ENCODE data around the gene PRSS12.
"Not testable (repeated sequence)": the region's sequence is repeated elsewhere in the genome, so short reads cannot be mapped to it uniquely, and the experiment has no call there.

PRSS12 gene

DNA sequence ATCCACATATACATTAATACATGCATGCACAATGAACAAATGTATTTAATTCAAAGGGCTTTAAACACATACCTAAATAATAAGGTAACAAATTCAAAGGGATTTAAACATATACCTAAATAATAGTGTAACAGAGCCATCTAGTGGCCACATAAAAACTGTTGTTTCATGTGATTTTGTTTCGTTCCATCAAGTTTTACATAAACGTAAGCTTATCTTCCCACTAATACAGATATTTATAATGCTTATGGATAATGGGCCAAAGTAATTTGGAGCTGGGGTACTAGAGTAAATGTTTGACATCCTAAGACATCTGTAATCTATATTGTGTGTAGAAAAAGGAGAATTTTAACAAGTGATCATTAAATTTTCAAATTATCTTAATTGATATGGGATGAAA is 82.3 kb downstream of the PRSS12 start:
- peak; percentile 49 for DNase-seq

DNA sequence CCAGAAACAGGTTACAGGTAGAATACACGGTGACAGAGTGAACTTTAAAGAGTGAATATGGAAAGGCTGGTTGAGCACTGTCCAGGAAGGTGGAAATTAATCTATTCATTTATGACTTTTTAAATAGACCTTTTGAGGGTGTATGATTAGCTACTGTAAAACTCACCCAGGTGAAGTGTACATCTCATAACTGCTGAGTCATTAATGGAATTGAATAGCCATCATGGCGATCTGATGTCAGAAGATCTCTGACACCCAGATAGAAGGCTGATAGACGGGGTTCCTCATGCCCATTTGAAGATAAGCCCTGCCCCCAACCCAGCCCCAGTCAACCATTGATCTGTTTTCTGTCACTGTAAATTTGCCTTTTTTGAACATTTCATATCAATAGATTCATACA is 84.0 kb downstream of the PRSS12 start:
- no peak for DNase-seq

DNA sequence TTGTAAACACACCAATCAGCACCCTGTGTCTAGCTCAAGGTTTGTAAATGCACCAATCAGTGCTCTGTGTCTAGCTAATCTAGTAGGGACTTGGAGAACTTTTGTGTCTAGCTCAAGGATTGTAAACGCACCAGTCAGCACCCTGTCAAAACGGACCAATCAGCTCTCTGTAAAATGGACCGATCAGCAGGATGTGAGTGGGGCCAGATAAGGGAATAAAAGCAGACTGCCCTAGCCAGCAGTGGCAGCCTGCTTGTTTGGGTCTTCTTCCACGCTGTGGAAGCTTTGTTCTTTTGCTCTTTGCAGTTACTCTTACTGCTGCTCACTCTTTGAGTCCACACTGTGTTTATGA is 86.7 kb downstream of the PRSS12 start:
- DNase-seq: not testable (repeated sequence)

DNA sequence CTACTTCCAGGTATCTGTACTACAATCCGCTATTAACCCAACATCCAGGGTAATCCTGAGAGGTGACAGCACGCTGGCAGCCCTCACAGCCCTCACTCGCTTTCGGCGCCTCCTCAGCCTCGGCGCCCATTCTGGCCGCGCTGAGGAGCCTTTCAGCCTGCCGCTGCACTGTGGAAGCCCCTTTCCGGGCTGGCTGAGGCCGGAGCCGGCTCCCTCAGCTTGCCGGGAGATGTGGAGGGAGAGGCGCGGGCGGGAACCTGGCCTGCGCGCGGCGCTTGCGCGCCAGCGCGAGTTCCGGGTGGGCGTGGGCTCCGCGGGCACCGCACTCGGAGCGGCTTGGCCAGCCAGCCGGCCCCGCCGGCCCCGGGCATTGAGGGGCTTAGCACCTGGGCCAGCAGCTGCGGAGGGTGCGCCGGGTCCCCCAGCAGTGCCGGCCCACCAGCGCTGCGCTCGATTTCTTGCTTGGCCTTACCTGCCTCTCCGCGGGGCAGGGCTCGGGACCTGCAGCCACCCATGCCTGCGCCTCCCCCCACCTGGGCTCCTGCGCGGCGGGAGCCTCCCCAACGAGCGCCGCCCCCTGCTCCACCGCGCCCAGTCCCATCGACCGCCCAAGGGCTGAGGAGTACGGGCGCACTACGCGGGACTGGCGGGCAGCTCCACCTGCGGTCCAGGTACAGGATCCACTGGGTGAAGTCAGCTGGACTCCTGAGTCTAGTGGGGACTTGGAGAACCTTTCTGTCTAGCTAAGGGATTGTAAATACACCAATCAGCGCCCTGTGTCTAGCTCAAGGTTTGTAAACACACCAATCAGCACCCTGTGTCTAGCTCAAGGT is 87.3 kb downstream of the PRSS12 start:
- no peak for DNase-seq

DNA sequence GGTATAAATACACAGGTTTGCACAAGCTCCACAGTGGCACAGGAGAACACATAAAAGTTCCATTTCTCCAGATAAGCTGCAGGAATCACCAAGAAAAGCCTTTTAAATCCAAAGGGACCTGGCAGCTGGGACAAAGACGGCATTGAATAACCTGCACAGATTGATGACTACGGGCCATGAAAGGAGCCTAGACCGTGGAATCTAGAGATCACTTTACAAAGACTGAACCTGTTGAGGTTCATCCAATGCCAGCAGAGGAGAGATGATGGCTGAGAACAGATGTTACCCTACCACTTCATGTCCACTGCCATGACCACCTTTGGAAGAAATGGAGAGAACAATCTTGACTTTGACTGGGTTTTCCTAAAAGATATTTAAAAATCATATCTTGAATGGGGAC is 88.7 kb downstream of the PRSS12 start:
- no peak for DNase-seq

DNA sequence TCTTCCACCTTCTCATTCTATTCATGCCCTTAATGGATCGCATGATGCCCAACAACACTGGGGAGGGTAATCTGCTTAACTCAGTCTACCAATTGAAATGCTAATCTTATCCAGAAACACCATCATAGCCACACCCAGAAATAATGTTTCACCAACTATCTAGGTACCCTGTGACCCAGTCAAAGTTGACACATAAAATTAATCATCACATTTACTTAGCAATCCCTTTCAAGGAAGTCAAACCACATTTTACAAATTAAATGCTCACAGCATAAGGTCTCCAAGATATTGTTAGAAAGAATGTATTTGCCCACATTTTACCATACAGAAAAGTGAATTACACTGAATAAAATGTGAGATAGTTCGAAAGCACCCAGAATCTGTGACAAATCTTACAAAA is 92.5 kb downstream of the PRSS12 start:
- DNase-seq: no peak

DNA sequence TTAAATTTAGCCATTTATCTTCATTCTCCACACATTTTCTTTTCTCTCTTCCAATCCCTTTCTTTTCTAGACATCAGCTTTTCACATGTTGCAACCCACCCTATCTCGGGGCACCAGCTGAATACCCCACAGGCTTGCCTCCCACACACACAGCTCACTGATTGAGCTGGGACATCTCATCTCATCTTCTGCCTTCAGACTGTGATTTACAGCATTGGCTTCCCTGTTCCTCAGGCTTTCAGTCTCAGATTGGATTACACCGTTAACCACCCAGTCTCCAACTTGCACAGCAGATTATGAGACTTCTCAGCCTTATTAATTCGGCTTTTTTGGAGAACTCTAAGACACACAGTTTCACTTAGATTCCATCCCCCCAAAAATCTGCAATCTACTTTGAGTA is 93.7 kb downstream of the PRSS12 start:
- DNase-seq: no peak

DNA sequence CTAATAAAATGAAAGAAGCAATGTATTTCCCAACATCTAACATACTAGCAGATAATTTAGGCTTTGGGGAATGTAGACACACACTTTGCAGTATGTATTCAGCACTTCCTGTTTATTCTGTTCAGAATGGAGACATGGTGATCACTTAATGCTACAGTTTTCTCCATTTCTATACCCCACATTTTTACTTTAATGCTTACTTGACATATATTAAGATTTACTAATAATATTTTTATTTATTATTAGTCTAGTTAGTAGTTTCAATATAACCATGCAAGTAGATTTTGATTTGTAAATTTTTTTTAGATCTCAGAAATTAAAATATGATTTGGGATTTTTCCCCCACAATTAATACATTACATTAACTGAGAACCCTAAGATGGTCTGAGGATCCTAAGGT is 98.4 kb downstream of the PRSS12 start:
- no peak for DNase-seq

DNA sequence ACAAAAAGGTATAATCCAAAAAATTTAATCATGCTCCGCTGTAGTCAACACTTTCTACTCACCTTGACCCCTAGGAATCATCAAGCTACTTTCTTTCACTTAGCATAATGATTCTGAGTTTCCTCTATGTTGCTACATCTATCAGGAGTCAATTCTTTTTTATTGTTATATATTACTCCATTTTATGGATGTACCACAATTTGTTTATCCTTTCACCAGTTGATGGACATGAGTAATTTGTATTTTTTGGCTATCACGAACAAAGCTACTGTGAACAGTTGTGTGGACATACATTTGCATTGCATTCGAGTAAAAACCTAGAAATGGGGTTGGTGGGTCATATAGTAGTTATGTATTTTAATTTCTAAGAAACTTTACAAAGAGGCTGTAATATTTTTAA is 102.9 kb downstream of the PRSS12 start:
- DNase-seq: no peak

DNA sequence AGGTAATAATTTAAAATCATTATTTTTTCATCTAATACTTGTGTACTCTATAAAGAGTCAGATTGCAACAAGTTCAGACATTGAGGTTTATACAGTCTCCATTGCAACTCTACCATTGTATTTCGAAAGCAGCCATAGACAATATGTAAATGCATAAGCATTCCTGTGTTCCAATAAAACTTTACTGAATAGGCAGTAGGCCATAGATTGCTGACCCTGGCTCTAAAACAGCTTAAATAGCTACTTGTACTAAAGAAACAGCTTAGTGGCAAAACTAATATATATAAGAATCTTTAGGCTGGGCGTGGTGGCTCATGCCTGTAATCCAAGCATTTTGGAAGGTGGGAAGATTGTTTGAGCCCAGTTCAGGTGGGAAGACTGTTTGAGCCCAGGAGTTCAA is 115.3 kb downstream of the PRSS12 start:
- no peak for DNase-seq

DNA sequence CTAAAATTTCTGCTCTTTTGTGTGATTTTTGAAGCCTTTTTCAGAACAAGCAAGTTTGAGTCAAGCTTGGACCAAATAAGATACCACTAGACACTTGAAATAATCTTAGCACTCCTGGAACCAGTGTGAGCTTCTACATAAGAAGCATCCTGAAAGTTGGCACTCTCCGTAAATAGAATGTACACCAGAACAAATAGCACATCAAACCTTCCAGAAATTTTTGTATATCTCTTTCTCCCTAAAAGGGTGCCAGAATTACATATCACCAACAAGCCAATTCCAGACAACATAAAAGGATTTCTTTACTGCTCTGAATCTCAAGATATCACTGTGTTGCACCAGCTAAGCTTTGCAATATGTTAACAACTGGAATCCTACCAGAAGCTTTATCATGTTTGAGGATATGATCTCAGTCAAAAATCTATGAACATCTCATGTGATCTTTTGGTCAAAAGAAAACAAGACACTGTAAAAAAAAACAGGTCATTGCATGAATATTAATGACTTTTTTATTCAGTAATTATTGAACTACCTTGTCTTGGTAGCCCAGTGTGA is 117.2 kb downstream of the PRSS12 start:
- no peak for DNase-seq
